Measurements from ENCODE around the gene CHAT. TPM values are rescaled to one million over a fixed set of nuclear protein-coding genes. Genes with fewer than 3 reads are reported as not detected.

CHAT gene
- total and polyA plus RNA-seq, 2 donors (not counting 3 experiments of a cell fraction or from before 2014, with no cell fraction given): not detected

GRCh38 chr10:49621561-49621960, 7.7 kb downstream of the CHAT start:
- Histone ChIP-seq H3K27ac (ENCODE audit: insufficient read depth, low read depth, low read length) (no peak overlapping the region), H3K4me1 (ENCODE audit: control insufficient read depth, extremely low read depth, insufficient read depth, low read length) (no peaks in the 10 kb centered on the region), H3K27me3 (ENCODE audit: control insufficient read depth in 2 of 2, insufficient read depth in 2 of 2, low read length in 2 of 2) (peaks cover 5 to 6% of the 10 kb centered on the region in 2 experiments), H3K9me3 (replicated peaks; ENCODE audit: control insufficient read depth, insufficient read depth, low read length) (no peaks in the 10 kb centered on the region), H3K9me1 (replicated peaks; ENCODE audit: control insufficient read depth, extremely low read depth, insufficient read depth, low read length) (no peaks in the 10 kb centered on the region), H3K36me3 (ENCODE audit: control insufficient read depth in 2 of 2, extremely low read depth in 1 of 2, insufficient read depth in 2 of 2, low read length in 2 of 2) (no peaks in the 10 kb centered on the region), H3K4me3 (replicated peaks in 1 of 3; ENCODE audit: insufficient read depth in 1 of 3, low read depth in 1 of 3, low read length in 3 of 3) (no peak overlapping the region), H2AFZ (ENCODE audit: low read depth, low read length) (no peak overlapping the region), H3K79me2 (ENCODE audit: control insufficient read depth, insufficient read depth, low read length) (no peaks in the 10 kb centered on the region), H4K20me1 (replicated peaks; ENCODE audit: control insufficient read depth, extremely low read depth, insufficient read depth, low read length) (no peaks in the 10 kb centered on the region), H3K9ac (replicated peaks; ENCODE audit: extremely low read depth, insufficient read depth, low read length) (no peak overlapping the region), H3K4me2 (ENCODE audit: insufficient read depth, low read length) (no peak overlapping the region)
- dilution Hi-C loops (cut with MboI; ENCODE audit: extremely low pct_ligation_motif_present, low sequenced_read_pairs): no loop called here
- FAIRE-seq (no peak), DNase-seq (ENCODE audit: low read depth, low spot score) (no peak)
- ChIA-PET POLR2A (no interaction called here), CTCF (no interaction called here)
- BruUV-seq (replicated peaks): no TSS peak
- no peak for TF ChIP-seq EZH2 (IDR thresholded peaks at IDR 0.05; ENCODE audit: borderline replicate concordance, low read depth, low read length, severe bottlenecking)
- no peak for TF ChIP-seq GATA2 (IDR thresholded peaks at IDR 0.05; ENCODE audit: insufficient read depth, insufficient read length, low read depth, low read length)
- TF ChIP-seq JUN (IDR thresholded peaks at IDR 0.05; ENCODE audit: borderline replicate concordance, insufficient read depth, insufficient read length, low read depth): no peak
- no peak for TF ChIP-seq POLR2AphosphoS5 (IDR thresholded peaks at IDR 0.05; ENCODE audit: insufficient read depth, low read depth, low read length)
- no peak for TF ChIP-seq FOS (IDR thresholded peaks at IDR 0.05; ENCODE audit: borderline replicate concordance, insufficient read depth, low read length)
- intact Hi-C loops (cut with micrococcal nuclease): no loop called here

GRCh38 chr10:49622426-49623425, 8.9 kb downstream of the CHAT start:
- dilution Hi-C loops (cut with MboI; ENCODE audit: extremely low pct_ligation_motif_present, low sequenced_read_pairs) (no loop called here), intact Hi-C loops (cut with micrococcal nuclease) (no loop called here)
- Histone ChIP-seq H4K20me1 (replicated peaks; ENCODE audit: control insufficient read depth, extremely low read depth, insufficient read depth, low read length) (no peaks in the 10 kb centered on the region), H3K9me1 (replicated peaks; ENCODE audit: control insufficient read depth, extremely low read depth, insufficient read depth, low read length) (no peaks in the 10 kb centered on the region), H3K4me2 (ENCODE audit: insufficient read depth, low read length) (no peak overlapping the region), H3K4me1 (ENCODE audit: control insufficient read depth, extremely low read depth, insufficient read depth, low read length) (no peaks in the 10 kb centered on the region), H3K27ac (ENCODE audit: insufficient read depth, low read depth, low read length) (no peak overlapping the region), H3K9me3 (replicated peaks; ENCODE audit: control insufficient read depth, insufficient read depth, low read length) (no peaks in the 10 kb centered on the region), H2AFZ (ENCODE audit: low read depth, low read length) (no peak overlapping the region), H3K4me3 (replicated peaks in 1 of 3; ENCODE audit: insufficient read depth in 1 of 3, low read depth in 1 of 3, low read length in 3 of 3) (no peak overlapping the region), H3K9ac (replicated peaks; ENCODE audit: extremely low read depth, insufficient read depth, low read length) (no peak overlapping the region), H3K27me3 (ENCODE audit: control insufficient read depth in 2 of 2, insufficient read depth in 2 of 2, low read length in 2 of 2) (peaks cover 3 to 5% of the 10 kb centered on the region in 2 experiments), H3K79me2 (ENCODE audit: control insufficient read depth, insufficient read depth, low read length) (no peaks in the 10 kb centered on the region), H3K36me3 (ENCODE audit: control insufficient read depth in 2 of 2, extremely low read depth in 1 of 2, insufficient read depth in 2 of 2, low read length in 2 of 2) (no peaks in the 10 kb centered on the region)
- no peak for DNase-seq (ENCODE audit: low read depth, low spot score)
- FAIRE-seq: no peak
- CTCF ChIA-PET: no interaction called here
- POLR2A ChIA-PET: no interaction called here
- no TSS peak for BruUV-seq (replicated peaks)
- TF ChIP-seq GATA2 (IDR thresholded peaks at IDR 0.05; ENCODE audit: insufficient read depth, insufficient read length, low read depth, low read length) (no peak), CTCF (IDR thresholded peaks at IDR 0.05; ENCODE audit: extremely low read depth in 1 of 2, insufficient read depth in 1 of 2, low read depth in 1 of 2, low read length in 2 of 2) (no peak), MAX (IDR thresholded peaks at IDR 0.05; ENCODE audit: insufficient read depth, insufficient read length) (no peak), EZH2 (IDR thresholded peaks at IDR 0.05; ENCODE audit: borderline replicate concordance, low read depth, low read length, severe bottlenecking) (no peak), POLR2AphosphoS5 (IDR thresholded peaks at IDR 0.05; ENCODE audit: insufficient read depth, low read depth, low read length) (no peak), MYC (IDR thresholded peaks at IDR 0.05; ENCODE audit: low read depth, low read length) (no peak), JUN (IDR thresholded peaks at IDR 0.05; ENCODE audit: borderline replicate concordance, insufficient read depth, insufficient read length, low read depth) (no peak), FOS (IDR thresholded peaks at IDR 0.05; ENCODE audit: borderline replicate concordance, insufficient read depth, low read length) (no peak), POLR2A (IDR thresholded peaks at IDR 0.05; ENCODE audit: low read depth, low read length) (no peak)
